GM12874 (cell line): ENCODE measurements around the gene SPECC1.

Experiments
- TF ChIP-seq, protein P1 (sequence below): IDR thresholded peaks from 2 replicates; pipeline ENCODE4 v1.5.1; 2011; ENCODE audit warnings: low read depth, mild to moderate bottlenecking, control low read depth, low read length, moderate library complexity; ENCODE audit not compliant: insufficient read depth

The SPECC1 gene

DNA sequence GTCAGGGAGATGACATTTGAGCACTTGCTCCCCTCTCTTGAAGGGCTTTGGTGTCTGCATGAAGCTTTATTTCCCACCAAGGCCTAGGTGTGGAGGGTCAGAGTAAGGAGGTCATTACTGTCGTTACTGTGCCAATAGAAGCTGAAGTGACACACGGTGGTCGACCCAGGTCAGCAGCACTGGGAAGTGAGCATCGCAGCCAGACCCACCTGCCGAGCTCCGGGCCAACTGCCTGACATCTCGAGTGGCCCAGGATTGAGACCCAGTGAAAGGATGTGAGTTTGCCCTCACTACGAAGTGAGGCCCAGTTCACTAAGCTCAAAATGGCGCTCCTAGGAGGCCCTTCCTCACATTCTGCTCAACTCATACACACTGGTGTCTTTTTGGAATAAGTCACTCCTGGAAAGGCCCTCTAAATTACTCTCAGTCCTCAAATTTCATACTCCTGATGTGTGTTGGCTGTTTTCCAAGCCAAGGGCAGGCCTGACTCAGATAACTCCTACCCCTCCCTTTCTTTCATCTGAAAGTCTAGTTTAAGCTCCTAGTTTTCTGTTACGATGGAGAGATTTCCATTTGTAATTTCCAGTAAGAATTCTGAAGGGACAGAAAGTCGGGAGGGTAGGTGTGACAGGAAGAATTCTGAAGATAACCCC lies 257.8 kb downstream of the SPECC1 start:
- TF ChIP-seq, protein P1, sequence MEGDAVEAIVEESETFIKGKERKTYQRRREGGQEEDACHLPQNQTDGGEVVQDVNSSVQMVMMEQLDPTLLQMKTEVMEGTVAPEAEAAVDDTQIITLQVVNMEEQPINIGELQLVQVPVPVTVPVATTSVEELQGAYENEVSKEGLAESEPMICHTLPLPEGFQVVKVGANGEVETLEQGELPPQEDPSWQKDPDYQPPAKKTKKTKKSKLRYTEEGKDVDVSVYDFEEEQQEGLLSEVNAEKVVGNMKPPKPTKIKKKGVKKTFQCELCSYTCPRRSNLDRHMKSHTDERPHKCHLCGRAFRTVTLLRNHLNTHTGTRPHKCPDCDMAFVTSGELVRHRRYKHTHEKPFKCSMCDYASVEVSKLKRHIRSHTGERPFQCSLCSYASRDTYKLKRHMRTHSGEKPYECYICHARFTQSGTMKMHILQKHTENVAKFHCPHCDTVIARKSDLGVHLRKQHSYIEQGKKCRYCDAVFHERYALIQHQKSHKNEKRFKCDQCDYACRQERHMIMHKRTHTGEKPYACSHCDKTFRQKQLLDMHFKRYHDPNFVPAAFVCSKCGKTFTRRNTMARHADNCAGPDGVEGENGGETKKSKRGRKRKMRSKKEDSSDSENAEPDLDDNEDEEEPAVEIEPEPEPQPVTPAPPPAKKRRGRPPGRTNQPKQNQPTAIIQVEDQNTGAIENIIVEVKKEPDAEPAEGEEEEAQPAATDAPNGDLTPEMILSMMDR = no peak

DNA sequence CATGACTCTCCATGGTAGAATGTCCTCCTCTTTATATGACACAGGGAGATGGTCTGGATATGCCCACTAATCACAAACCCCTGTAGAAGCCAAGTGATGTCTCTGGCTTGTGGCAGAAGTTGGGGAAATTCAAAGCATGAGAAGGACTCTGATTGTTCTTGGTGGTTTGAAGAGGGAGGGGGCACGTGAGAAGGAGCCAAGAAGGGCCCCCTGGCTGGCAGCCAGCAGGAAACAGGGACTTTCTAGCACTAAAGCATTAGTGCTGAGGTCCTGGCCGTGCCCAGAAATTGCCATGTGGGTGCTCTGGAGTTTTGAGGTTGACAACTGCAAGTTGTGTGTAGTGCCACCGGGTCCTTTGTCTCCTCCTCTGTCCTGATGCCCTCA lies 258.3 kb downstream of the SPECC1 start:
- TF ChIP-seq, protein P1 = no peak

DNA sequence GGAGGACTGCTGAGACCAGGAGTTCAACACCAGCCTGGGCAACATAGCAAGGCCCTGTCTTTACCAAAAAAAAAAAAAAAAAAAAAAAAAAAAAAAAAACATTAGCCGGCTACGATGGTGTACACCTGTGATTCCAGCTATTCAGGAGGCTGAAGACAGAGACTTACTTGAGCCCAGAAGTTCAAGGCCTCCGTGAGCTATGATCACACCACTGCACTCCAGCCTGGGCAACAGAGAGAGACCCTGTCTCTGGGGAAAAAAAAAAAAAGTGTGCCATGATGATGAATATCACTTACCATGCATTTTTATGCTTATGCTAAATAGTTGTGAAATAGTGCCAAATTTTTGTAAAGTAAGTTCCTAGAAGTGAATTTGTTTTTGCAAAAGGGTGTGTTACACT lies 261.2 kb downstream of the SPECC1 start:
- TF ChIP-seq, protein P1 = no peak

DNA sequence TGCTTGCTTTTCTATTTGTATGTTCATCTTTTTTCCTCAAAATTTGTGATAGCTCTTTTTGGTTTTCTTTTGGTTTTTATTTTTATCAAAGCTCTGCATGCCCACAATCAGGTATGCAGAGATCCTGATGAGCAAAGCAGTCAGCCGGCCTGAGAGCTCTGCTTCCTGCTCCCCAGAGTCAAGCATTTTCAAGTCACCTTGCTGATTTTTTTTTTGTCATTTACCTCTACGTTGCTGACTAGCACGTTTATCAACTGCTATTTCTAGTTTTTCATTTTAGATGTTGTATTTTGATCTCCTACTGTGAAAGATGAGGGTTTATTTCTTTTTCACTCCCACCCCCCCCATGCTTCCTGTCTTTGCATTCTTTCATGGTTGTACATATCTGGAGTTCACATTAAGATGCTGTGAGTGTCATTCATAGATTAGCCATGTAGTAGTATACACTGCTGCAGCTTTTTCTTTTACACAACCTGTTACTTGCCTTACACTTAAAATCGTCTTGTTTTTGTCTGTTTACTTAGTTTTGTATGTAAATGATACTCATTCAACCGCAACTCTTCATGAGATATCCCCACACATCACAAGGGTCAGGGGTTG lies 262.0 kb downstream of the SPECC1 start:
- TF ChIP-seq, protein P1 = no peak

DNA sequence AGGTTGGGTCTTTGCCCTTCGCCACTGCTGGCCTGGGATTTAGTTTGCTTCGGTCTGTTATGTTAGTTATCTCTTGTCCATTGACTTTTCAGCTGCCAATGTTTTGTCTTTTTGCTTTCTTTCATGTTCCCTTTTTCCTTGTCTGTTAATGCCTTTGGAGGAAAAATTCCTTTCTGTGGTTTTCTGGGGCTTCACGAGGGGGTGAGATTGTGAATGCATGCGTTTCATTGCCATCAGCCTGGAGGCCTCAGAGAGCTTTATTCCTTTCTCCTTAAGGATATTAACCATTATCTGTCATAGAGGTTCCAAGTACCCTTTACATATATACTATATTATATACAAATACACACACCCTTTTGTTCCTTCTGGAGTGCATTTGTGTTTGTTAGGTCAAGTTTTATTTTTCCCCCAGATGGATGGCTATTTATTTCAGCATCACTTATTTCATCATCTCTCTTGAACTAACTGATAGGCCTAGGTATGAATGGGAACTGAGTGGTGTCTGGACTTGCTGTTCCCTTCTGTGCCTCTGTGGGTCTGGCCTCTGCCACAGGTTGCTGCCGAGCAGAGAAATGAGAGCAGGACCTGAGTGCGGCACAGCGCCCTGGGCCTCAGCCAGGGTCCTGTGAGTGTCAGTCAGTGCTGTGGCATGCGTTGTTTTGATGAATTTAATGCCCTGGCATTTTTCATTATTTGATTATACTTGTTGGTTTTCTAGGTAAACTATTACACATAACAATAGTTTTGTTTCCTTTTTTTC lies 264.8 kb downstream of the SPECC1 start:
- TF ChIP-seq, protein P1 = no peak

DNA sequence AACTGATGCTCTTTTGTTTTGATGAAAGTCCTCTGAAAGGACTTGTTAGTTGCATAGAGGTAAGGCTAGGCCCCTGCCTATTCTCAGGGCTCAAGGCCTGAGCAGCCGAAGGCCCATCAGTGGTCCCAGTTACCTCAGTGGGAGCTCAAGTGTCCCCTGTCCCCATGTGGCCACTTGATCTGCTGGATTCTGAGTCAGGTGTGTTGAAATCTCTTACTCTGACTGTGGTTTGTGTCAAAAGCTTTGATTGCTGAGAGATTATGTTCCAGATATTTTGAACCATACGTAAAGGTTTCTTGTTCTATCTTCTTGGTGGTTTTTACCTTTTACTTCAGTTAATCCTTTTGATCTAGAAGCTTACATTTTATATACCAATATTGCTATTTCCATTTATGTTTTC lies 266.5 kb downstream of the SPECC1 start:
- TF ChIP-seq, protein P1 = no peak

DNA sequence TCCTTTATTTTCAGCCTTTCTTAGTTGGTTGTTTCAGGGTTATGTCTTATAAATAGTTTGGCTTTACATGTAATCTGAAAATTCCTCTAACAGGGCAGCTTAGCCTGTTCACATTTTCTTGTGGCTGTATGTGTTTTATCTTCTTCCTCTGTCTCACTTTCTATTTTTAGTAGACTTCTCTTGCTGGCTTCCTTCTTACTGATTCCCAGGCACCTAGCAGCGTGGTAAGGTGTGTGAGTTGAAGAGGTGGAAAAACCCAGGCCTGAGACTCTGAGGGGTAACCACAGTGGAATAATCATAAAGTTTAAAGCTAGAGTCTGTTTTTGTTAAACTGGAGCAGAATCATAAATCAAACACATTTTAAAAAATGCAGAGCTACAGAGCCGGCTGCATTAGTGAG lies 267.3 kb downstream of the SPECC1 start:
- TF ChIP-seq, protein P1 = no peak
